HuH-7.5 (cell line): Measurements from ENCODE around the gene RASA1.

Source experiments
- DNase-seq: peaks from one replicate; pipeline ENCODE4 v3.0.0; 2011; ENCODE audit warnings: low spot score

RASA1 gene

GRCh38 chr5:87361031-87361445 lies 93.4 kb downstream of the RASA1 start:
- DNase-seq, result no peak

GRCh38 chr5:87361536-87362213 lies 94.0 kb downstream of the RASA1 start:
- no peak for DNase-seq

GRCh38 chr5:87367243-87367642 lies 99.6 kb downstream of the RASA1 start:
- no peak for DNase-seq

- DNase-seq, result no peak
Observed at GRCh38 chr5:87368601-87369000, 100.9 kb downstream of the RASA1 start.

- DNase-seq, result no peak
Observed at GRCh38 chr5:87369431-87369830, 101.7 kb downstream of the RASA1 start.

GRCh38 chr5:87372705-87373104 lies 105.0 kb downstream of the RASA1 start:
- no peak for DNase-seq

GRCh38 chr5:87382224-87382623 lies 114.5 kb downstream of the RASA1 start:
- DNase-seq, result no peak

- no peak for DNase-seq
Observed at GRCh38 chr5:87383216-87383615, 115.5 kb downstream of the RASA1 start.

GRCh38 chr5:87385802-87386201 lies 118.1 kb downstream of the RASA1 start:
- no peak for DNase-seq

GRCh38 chr5:87388129-87388528 lies 120.4 kb downstream of the RASA1 start:
- no peak for DNase-seq

GRCh38 chr5:87389296-87390034 lies 121.8 kb downstream of the RASA1 start:
- DNase-seq, result no peak

- no peak for DNase-seq
Observed at GRCh38 chr5:87390075-87390474, 122.4 kb downstream of the RASA1 start.

GRCh38 chr5:87390576-87391199 lies 123.0 kb downstream of the RASA1 start:
- DNase-seq, result no peak

- DNase-seq, result no peak
Observed at GRCh38 chr5:87392170-87392569, 124.5 kb downstream of the RASA1 start.

- DNase-seq, result no peak
Observed at GRCh38 chr5:87392801-87393200, 125.1 kb downstream of the RASA1 start.

- no peak for DNase-seq
Observed at GRCh38 chr5:87393331-87393730, 125.6 kb downstream of the RASA1 start.

- DNase-seq, result no peak
Observed at GRCh38 chr5:87394411-87395165, 126.9 kb downstream of the RASA1 start.

GRCh38 chr5:87398981-87399614 lies 131.4 kb downstream of the RASA1 start:
- DNase-seq, result no peak

- no peak for DNase-seq
Observed at GRCh38 chr5:87399720-87400119, 132.0 kb downstream of the RASA1 start.

GRCh38 chr5:87400305-87400899 lies 132.7 kb downstream of the RASA1 start:
- DNase-seq, result no peak

GRCh38 chr5:87401626-87402025 lies 133.9 kb downstream of the RASA1 start:
- no peak for DNase-seq

GRCh38 chr5:87403409-87403808 lies 135.7 kb downstream of the RASA1 start:
- DNase-seq, result no peak
